ENCODE measurements around the gene RHO.
"Not testable (repeated sequence)": the region's sequence is repeated elsewhere in the genome, so short reads cannot be mapped to it uniquely, and the experiment has no call there.

Gene RHO

GRCh38 chr3:129500334-129500658, 28.1 kb upstream of the RHO start:
- no peak for DNase-seq

DNA sequence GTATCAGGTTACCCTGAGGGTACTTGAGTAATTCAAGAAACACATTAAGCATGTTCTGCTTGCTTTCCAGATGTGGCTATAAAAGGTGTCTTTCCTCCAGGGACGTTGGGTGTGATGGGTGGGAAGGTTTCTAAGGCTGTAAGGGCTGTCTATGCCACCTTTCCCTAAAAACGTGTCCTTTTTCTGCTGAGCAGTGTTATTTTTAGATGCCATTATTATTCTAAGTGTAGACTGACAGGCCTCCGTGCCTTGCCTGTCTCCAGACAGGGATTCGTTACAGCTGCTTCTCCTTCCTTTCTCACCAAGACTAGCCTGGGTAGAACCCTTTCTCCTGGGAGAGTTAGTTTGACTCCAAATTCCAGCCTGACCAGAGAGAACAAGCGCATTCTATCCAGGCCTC, 26.8 kb upstream of the RHO start:
- DNase-seq = no peak

GRCh38 chr3:129502641-129503408, 25.6 kb upstream of the RHO start:
- no peak for DNase-seq

- DNase-seq = no peak
These were observed 24.8 kb upstream of the RHO start for GRCh38 chr3:129503471-129504291.

DNA sequence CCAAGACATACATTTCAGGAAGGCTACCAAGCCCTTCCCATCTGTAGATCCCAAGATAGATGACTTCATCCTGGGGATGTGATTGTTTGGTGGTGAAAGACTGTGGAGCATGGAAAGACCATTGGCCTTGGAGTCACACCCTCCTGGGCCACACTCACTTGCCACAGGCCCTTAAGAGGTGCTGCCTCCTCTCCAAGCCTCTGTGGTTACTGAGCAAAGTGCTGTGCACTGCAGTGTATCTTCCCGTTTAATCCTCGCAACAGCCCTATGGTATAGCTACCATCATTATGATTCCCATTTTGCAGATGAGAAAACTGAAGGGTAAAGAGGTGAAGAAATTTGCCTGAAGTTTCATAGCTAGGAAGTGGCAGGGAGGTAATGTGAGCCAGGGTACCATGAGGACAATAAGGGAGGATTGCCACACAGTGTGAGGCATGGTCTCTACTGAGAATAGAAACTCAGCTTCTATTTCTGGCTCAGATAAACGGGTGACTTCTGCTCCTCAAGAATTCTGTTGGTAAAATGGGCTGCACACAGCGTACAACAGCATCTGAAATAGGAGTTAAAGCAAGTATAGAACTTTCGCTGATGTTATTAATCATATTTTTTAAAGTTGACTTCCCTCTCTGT, 23.9 kb upstream of the RHO start:
- no peak for DNase-seq

DNA sequence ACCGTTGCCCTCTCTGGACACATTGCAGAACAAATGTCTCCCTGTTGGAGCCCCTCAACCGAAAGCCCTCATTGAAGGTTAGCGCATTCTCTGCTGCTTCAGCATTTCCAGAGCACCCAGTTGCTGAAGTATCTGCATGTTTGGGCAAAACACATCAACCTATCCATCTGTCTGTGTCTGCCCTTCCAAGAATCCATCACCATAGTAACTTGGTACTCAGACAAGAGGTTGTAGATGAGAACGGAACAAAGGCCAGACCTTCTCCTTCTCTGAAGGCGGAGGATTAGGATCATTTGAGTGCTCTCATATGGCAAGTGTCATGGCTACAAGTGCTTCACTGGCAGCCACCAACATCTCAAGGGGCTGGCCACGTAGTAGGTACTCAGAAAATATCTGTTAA, 23.1 kb upstream of the RHO start:
- peak; percentile 56 for DNase-seq

DNA sequence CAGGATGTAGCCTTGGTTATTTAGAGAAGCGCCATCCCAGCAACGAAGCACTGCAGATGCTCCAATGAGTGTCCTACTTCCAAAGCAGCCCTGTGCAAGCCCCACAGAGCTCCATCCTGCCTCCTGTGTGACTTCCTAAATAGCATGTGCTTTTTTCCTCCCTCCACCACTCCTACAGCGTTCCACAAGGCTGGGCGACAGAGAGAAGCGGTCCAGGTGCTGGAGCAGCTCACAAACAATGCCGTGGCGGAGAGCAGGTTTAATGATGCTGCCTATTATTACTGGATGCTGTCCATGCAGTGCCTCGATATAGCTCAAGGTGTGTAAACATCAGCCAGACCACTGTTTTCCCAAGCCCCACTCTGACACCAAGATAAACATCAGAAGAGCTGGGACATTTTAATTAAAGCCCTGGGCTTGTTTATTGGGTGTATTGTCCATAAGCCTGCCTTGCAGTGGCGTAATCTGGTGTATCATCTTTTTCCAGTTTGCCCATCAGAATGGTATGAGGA, 22.2 kb upstream of the RHO start:
- DNase-seq = peak; percentile 60

- no peak for DNase-seq
These were observed 21.1 kb upstream of the RHO start for GRCh38 chr3:129507181-129507831.

DNA sequence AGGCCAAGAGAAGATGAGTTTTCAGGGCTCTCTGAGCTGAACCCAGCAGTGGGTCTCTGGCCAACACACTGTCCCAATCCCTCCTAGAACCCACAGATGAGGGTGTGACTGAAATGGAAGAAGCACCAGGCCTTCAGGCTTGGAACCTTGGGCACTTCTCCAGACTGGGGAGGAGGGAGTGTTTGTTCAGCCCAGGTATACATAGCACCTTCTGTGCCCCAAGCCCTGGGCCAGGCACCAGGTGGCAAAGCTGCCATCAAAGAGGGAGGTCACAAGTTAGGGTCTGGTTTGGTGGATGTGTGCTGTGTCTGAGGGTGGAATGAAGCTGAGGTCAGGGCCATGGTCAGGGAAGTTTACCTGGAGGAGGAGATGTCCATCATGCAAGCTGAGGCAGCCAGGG, 15.8 kb upstream of the RHO start:
- DNase-seq = no peak

- DNase-seq = no peak
These were observed 14.7 kb upstream of the RHO start for GRCh38 chr3:129513705-129514104.

DNA sequence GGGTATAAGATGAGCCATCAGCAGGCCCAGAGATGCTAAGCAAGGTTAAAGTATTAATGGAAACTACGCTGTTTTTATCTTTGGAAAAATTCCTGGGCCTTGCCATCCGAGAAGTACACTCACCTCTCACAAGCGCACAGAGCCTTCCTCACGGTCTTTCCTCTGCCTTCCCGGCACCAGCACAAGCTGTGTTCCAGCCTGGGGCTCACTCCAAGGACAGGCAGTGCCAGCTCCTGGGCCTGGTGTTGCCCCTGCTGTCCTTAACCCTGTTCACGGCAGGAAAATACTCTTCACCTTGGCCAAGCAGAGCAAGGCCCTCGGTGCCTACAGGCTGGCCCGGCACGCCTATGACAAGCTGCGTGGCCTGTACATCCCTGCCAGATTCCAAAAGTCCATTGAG, 14.3 kb upstream of the RHO start:
- DNase-seq = no peak

- no peak for DNase-seq
These were observed 13.9 kb upstream of the RHO start for GRCh38 chr3:129514563-129514962.

DNA sequence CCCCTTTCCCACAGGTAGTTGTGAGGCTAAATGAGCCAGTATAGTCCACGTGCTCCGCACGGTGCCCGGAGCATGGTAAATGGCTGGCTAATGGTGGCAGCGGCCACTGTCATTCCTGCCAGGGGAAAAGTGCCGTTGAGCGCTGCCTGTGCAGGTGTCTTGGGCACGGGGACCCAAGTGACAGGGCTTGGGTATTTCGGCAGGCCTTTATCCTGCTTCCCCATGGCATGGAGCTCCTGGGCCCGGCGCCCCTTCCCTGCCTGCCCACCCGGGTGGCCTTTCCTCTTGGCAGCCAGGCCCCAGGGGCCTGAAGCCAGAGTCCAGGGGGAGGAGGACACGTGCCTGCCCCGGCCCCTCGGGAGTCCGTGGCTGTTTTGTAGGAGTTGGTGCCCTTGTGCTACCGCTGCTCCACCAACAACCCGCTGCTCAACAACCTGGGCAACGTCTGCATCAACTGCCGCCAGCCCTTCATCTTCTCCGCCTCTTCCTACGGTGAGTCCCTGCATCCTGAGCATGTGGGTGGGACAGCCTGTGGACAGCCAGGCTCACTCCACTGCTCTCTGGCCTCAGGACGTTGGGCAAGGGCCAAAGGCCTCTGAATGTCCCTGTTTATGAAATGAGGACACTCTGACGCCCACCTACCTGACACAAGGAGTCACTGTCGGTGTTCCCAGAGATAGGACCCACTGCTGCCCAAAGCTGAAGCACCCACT, 13.2 kb upstream of the RHO start:
- DNase-seq = not testable (repeated sequence)

DNA sequence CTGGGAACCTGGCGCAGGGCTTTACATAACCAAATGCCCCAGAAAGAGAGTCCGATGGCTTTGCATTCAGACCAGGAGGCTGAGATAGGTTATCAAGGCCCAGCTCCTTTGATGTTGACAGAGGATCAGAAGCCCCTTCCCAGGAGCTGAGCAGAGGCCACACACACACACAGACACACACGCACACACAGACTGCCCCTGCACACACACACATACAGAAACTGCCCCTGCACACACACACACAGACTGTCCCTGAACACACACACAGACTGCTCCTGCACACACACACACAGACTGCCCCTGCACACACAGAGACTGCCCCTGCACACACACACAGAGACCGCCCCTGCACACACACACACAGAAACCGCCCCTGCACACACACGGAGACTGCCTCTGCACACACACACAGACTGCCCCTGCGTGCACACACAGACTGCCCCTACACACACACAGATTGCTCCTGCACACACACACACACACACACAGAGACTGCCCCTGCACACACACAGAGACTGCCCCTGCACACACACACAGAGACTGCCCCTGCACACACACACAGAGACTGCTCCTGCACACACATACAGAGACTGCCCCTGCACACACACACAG, 12.5 kb upstream of the RHO start:
- not testable (repeated sequence) for DNase-seq

GRCh38 chr3:129517516-129517915, 10.9 kb upstream of the RHO start:
- DNase-seq = no peak

DNA sequence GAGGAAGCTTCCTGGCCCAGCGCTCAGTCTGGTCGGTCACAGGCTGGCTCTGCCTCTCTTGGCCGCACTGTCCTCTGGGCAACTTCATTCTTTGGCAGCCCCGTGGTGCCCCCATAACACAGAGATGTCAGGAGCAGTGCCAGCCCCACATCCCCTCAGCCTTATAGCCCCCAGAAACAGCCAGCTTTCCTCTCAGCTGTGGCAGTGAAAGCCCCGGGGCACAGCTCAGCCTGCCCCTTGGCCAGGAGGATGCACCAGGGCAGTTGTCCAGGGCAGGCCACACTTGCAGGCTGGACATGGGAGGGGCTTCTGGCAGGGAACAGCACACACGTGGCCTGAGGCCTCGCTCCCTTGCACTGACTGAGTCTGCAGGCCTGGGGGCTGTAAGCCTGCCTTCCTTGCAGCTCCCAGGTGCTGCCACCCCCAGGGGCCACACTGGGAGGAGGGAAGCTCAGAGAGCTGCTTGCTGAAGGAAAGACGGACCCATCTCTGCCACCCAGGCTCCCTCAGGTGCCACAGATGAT, 10.3 kb upstream of the RHO start:
- no peak for DNase-seq

DNA sequence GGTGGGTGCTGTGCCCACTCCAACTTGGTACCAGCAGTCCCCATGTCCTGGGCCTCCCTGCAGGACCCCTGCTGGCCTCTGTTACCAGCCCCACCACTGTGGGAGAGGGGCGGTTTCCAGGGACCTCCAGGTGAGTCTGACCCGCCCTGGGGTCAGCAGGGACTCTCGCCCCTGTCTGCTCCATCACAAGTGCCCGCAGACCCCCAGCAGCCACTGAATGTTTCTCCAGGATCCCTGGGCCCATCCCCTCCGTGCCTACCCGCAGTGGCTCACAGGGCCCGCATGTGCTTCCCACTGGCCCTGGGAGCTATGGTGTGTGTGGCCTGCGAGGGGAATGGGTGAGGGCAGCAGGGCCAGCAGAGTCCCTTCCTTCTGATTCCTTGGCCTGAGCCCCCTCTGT, 9.9 kb upstream of the RHO start:
- DNase-seq = no peak

DNA sequence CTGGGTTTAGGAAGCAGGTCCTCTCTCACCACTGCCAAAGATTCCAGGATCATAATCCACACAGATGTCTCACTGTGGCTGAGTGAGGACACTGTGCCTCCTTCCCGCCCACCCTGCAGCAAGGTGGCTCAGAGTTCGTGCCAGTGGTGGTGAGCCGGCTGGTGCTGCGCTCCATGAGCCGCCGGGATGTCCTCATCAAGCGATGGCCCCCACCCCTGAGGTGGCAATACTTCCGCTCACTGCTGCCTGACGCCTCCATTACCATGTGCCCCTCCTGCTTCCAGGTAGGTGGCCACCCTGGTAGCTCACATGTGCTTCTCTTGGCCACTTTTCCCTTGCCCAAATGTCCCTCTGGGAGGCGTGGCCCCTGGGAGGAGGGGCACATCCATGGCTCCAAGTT, 9.0 kb upstream of the RHO start:
- no peak for DNase-seq

DNA sequence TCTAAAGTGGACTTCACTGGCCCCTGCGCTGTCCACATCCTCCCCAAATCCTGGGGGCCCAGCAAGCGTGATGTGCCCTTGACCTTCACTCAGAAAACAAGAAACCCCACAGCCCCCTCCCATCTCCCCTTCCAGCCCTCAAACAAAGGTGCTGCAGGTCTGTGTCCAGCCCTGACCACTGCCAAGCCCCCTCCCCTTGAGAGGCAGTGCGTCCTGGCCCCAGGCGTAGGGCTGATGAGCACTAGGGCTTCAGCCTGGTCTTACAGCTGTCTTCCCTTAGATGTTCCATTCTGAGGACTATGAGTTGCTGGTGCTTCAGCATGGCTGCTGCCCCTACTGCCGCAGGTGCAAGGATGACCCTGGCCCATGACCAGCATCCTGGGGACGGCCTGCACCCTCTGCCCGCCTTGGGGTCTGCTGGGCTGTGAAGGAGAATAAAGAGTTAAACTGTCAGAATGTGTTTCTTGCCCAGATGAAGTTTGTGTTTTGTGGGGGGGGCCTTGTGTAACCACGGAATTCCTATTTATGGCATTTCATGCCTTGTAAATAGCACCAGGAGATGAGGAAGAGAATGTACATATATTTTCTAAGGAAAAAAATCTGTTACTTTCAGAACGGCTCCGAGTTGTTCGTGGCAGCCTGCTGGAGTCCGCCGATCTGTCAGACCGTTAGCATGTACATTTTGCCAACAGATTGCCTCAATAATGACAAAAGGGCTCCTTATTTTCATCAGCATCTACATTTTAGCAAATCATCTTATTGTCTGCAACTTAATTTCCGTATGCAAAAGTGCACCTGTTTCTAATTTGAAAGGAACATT, 8.3 kb upstream of the RHO start:
- DNase-seq = no peak

GRCh38 chr3:129520960-129521359, 7.5 kb upstream of the RHO start:
- no peak for DNase-seq

DNA sequence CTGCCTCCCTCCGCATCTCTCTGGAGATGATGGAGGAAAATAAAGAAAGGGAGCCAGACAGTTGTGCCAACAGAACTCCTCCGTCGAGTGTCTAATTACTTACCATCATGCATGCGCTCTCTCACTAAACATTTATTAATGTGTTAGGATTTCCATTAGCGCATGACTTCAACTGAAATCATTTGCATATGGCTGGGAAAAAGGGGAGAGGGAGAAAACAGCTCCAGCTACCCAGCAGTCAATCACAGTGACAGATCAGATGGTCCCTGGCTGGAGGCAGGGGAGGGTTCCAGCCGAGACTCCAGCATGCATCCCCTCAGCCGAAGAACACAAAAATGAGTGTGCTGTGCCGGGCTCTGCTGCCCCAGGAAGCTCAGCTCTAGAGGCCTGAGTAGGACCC, 6.8 kb upstream of the RHO start:
- DNase-seq = no peak

All from NCI-H2029 treated with DMSO at 0.1 percent for 48 hours (cell line).